ENCODE results near the gene ERC2.
"Not testable (repeated sequence)": the region's sequence is repeated elsewhere in the genome, so short reads cannot be mapped to it uniquely, and the experiment has no call there.

The ERC2 gene

DNA sequence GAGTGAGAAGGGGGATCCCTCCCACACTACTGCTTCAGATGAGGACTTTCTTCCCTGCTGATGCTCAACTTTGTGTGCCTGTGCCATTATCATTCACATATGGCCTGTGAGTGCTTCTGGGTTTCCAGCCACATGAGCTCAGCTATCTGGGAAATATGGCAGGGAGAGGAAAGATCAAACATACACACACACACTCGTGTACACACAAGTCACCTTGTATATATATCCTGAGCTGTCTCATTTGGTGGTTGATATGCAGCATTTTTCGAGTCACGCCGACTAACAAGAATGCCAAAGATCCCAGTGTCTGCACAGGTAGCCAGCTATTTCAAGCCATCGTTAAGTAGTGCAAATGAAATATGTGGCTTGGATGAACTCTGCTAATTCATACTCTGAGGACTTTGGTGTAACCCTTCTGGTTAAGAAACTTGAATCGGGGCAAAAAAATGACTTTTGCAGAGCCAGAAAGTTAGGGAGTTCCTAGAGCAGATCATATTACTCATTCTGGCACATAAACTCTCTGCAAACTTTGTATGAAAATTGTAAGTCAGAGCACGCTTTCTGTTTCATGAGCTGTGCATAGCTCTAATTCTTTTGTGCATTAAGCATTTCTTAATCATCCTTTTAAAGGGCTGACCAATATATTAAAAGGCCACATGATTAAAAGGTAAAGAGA lies 956.2 kb downstream of the ERC2 start:
- H3K36me3 ChIP-seq (ENCODE audit: control insufficient read depth, insufficient read depth, low read length), result no peaks in the 10 kb centered on the region
- no peak overlapping the region for H3K4me3 ChIP-seq (ENCODE audit: low read length)
- no peak overlapping the region for H3K9ac ChIP-seq (ENCODE audit: low read length)

DNA sequence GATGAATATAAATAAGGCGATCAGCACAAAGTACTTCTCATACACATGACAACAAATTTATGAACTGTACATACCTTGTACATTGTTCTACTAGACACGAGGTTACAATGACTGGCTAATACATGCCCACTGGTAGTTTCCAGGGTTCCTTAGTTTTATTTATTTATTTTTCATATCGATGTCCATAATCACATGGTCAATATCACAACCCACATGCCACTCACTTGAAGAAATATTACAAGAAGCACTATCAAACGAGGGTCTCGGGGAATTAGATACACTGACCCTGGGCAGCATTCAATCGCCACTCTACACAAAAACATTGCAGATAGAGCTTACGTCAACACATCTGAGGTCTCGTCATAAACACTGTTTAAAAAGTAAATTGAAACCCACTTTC lies 959.9 kb downstream of the ERC2 start:
- no peak overlapping the region for H3K4me3 ChIP-seq (ENCODE audit: low read length)
- H3K27me3 ChIP-seq (ENCODE audit: control insufficient read depth, insufficient read depth, low read length), result no peaks in the 10 kb centered on the region
- no peak overlapping the region for H3K27ac ChIP-seq (ENCODE audit: low read depth, low read length)
- H3K36me3 ChIP-seq (ENCODE audit: control insufficient read depth, insufficient read depth, low read length), result no peaks in the 10 kb centered on the region
- H3K9ac ChIP-seq (ENCODE audit: low read length), result no peak overlapping the region
- H3K4me1 ChIP-seq (ENCODE audit: control insufficient read depth, insufficient read depth, low read length), result peaks cover 5% of the 10 kb centered on the region

More for the DNA sequence above, 956.2 kb downstream of the ERC2 start:
- Histone ChIP-seq H3K27me3 (ENCODE audit: control insufficient read depth, insufficient read depth, low read length) (no peaks in the 10 kb centered on the region), H3K4me1 (ENCODE audit: control insufficient read depth, insufficient read depth, low read length) (peaks cover 5% of the 10 kb centered on the region), H3K27ac (ENCODE audit: low read depth, low read length) (no peak overlapping the region)

GRCh38 chr3:55507808-55508207 lies 960.5 kb downstream of the ERC2 start:
- H3K36me3 ChIP-seq (ENCODE audit: control insufficient read depth, insufficient read depth, low read length), result no peaks in the 10 kb centered on the region
- H3K4me1 ChIP-seq (ENCODE audit: control insufficient read depth, insufficient read depth, low read length), result peaks cover 5% of the 10 kb centered on the region
- H3K4me3 ChIP-seq (ENCODE audit: low read length), result no peak overlapping the region
- H3K27ac ChIP-seq (ENCODE audit: low read depth, low read length), result no peak overlapping the region
- no peak overlapping the region for H3K9ac ChIP-seq (ENCODE audit: low read length)
- H3K27me3 ChIP-seq (ENCODE audit: control insufficient read depth, insufficient read depth, low read length), result no peaks in the 10 kb centered on the region

- no peaks in the 10 kb centered on the region for H3K27me3 ChIP-seq (ENCODE audit: control insufficient read depth, insufficient read depth, low read length)
- no peaks in the 10 kb centered on the region for H3K4me1 ChIP-seq (ENCODE audit: control insufficient read depth, insufficient read depth, low read length)
- no peak overlapping the region for H3K27ac ChIP-seq (ENCODE audit: low read depth, low read length)
- no peak overlapping the region for H3K4me3 ChIP-seq (ENCODE audit: low read length)
- H3K9ac ChIP-seq (ENCODE audit: low read length), result no peak overlapping the region
- no peaks in the 10 kb centered on the region for H3K36me3 ChIP-seq (ENCODE audit: control insufficient read depth, insufficient read depth, low read length)
Measured at GRCh38 chr3:55505776-55506175, 962.5 kb downstream of the ERC2 start.

DNA sequence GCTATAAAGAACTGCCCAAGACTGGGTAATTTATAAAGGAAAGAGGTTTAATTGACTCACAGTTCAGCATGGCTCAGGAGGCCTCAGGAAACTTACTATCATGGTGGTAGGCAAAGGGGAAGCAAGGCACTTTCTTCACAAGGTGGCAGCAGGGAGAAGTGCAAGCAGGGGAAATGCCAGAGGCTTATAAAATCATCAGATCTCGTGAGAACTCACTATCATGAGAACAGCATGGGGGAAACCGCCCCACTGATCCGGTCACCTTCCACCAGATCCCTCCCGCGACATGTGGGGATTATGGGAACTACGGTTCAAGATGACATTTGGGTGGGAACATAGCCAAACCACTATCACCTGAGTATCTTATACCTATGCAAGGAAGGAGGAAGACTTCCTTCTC lies 963.2 kb downstream of the ERC2 start:
- not testable (repeated sequence) for H3K4me3 ChIP-seq (ENCODE audit: low read length); H3K9ac ChIP-seq (ENCODE audit: low read length); H3K27ac ChIP-seq (ENCODE audit: low read depth, low read length); H3K27me3 ChIP-seq (ENCODE audit: control insufficient read depth, insufficient read depth, low read length); H3K36me3 ChIP-seq (ENCODE audit: control insufficient read depth, insufficient read depth, low read length); H3K4me1 ChIP-seq (ENCODE audit: control insufficient read depth, insufficient read depth, low read length)

- H3K27ac ChIP-seq (ENCODE audit: low read depth, low read length), result no peak overlapping the region
- no peaks in the 10 kb centered on the region for H3K4me1 ChIP-seq (ENCODE audit: control insufficient read depth, insufficient read depth, low read length)
- no peak overlapping the region for H3K9ac ChIP-seq (ENCODE audit: low read length)
- no peaks in the 10 kb centered on the region for H3K36me3 ChIP-seq (ENCODE audit: control insufficient read depth, insufficient read depth, low read length)
- no peaks in the 10 kb centered on the region for H3K27me3 ChIP-seq (ENCODE audit: control insufficient read depth, insufficient read depth, low read length)
- no peak overlapping the region for H3K4me3 ChIP-seq (ENCODE audit: low read length)
Measured at GRCh38 chr3:55501905-55502304, 966.4 kb downstream of the ERC2 start.

DNA sequence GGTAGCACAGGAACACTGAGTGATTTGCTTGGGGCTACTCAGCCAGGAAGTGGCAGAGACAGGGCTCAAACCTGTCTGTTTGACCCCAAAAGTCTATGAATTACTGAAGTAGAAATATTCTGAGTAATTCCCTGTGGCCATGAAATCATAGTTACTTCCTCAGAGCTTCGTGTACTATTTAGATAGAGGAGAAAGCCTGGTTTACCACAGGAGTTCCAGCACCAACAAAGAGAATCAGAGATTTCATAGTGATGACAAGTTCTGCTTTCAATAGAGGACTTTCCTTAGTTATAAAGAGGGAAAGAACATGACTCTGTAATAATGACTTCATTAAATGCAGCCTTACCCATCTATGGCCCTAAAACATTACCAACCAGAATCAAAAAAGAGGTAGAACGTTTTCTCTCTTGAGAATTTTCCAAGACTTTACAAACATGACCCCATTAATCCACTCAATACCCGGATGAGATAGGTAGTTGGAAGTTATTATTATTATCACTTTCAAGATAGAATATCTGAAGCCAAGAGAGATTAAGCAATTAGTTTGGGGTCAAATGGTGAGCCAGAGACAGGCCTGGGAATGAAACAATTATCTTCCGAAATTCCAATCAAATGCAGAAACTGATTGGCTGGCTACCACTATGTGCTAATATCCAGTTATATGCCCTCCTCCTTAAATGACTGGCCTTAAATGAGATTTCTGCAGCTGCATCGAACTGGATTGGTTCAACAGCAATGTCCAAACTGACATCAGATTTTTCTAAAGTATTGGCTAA lies 967.5 kb downstream of the ERC2 start:
- Histone ChIP-seq H3K4me3 (ENCODE audit: low read length) (no peak overlapping the region), H3K4me1 (ENCODE audit: control insufficient read depth, insufficient read depth, low read length) (no peaks in the 10 kb centered on the region), H3K36me3 (ENCODE audit: control insufficient read depth, insufficient read depth, low read length) (no peaks in the 10 kb centered on the region), H3K27ac (ENCODE audit: low read depth, low read length) (no peak overlapping the region), H3K27me3 (ENCODE audit: control insufficient read depth, insufficient read depth, low read length) (no peaks in the 10 kb centered on the region), H3K9ac (ENCODE audit: low read length) (no peak overlapping the region)

GRCh38 chr3:55498520-55498919 lies 969.7 kb downstream of the ERC2 start:
- Histone ChIP-seq H3K4me3 (ENCODE audit: low read length) (no peak overlapping the region), H3K36me3 (ENCODE audit: control insufficient read depth, insufficient read depth, low read length) (no peaks in the 10 kb centered on the region), H3K9ac (ENCODE audit: low read length) (no peak overlapping the region), H3K27me3 (ENCODE audit: control insufficient read depth, insufficient read depth, low read length) (no peaks in the 10 kb centered on the region), H3K27ac (ENCODE audit: low read depth, low read length) (no peak overlapping the region), H3K4me1 (ENCODE audit: control insufficient read depth, insufficient read depth, low read length) (no peaks in the 10 kb centered on the region)

GRCh38 chr3:55497250-55497649 lies 971.0 kb downstream of the ERC2 start:
- no peak overlapping the region for H3K27ac ChIP-seq (ENCODE audit: low read depth, low read length)
- H3K4me1 ChIP-seq (ENCODE audit: control insufficient read depth, insufficient read depth, low read length), result no peaks in the 10 kb centered on the region
- no peak overlapping the region for H3K4me3 ChIP-seq (ENCODE audit: low read length)
- H3K36me3 ChIP-seq (ENCODE audit: control insufficient read depth, insufficient read depth, low read length), result no peaks in the 10 kb centered on the region
- no peaks in the 10 kb centered on the region for H3K27me3 ChIP-seq (ENCODE audit: control insufficient read depth, insufficient read depth, low read length)
- no peak overlapping the region for H3K9ac ChIP-seq (ENCODE audit: low read length)

DNA sequence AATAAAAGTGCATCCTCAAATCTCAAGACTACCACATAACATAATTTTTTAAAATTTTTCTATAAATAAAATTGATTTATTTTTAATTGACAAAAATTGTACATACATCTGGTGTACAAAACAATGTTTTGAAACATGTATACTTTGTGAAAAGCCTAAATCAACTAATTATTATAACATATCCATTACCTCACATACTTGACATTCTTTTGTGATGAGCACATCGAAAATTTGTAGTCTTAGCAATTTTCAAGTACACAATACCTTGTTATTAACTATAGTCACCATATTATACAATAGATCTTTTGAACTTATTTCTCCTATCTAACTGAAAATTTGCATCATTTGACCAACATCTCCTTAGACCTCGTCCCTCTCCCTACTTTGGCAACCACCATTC lies 973.3 kb downstream of the ERC2 start:
- Histone ChIP-seq H3K27ac (ENCODE audit: low read depth, low read length) (no peak overlapping the region), H3K9ac (ENCODE audit: low read length) (no peak overlapping the region), H3K27me3 (ENCODE audit: control insufficient read depth, insufficient read depth, low read length) (no peaks in the 10 kb centered on the region), H3K4me3 (ENCODE audit: low read length) (no peak overlapping the region), H3K4me1 (ENCODE audit: control insufficient read depth, insufficient read depth, low read length) (no peaks in the 10 kb centered on the region), H3K36me3 (ENCODE audit: control insufficient read depth, insufficient read depth, low read length) (no peaks in the 10 kb centered on the region)

DNA sequence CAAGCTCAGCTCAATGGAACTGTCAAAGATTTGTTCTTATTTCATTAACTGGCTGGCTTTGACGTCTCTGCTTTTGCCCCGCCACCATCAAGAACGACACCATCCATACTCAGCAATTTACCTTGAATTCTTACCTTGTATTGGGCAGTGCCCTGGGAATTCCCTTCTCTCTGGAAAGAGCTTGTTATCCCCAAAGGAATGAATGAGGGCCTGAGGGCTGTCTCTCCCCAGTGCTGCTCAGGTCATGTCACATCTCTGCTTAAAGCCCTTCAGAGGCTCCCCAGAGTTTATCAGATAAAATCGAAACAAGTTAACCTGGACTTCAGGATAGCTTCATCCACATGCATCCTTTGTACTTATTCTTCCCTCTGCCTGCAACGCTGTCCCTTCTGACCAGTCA lies 975.3 kb downstream of the ERC2 start:
- H3K36me3 ChIP-seq (ENCODE audit: control insufficient read depth, insufficient read depth, low read length), result no peaks in the 10 kb centered on the region
- peaks cover 10% of the 10 kb centered on the region for H3K27me3 ChIP-seq (ENCODE audit: control insufficient read depth, insufficient read depth, low read length)
- no peak overlapping the region for H3K27ac ChIP-seq (ENCODE audit: low read depth, low read length)
- H3K9ac ChIP-seq (ENCODE audit: low read length), result no peak overlapping the region
- H3K4me3 ChIP-seq (ENCODE audit: low read length), result no peak overlapping the region
- H3K4me1 ChIP-seq (ENCODE audit: control insufficient read depth, insufficient read depth, low read length), result peaks cover 3% of the 10 kb centered on the region

DNA sequence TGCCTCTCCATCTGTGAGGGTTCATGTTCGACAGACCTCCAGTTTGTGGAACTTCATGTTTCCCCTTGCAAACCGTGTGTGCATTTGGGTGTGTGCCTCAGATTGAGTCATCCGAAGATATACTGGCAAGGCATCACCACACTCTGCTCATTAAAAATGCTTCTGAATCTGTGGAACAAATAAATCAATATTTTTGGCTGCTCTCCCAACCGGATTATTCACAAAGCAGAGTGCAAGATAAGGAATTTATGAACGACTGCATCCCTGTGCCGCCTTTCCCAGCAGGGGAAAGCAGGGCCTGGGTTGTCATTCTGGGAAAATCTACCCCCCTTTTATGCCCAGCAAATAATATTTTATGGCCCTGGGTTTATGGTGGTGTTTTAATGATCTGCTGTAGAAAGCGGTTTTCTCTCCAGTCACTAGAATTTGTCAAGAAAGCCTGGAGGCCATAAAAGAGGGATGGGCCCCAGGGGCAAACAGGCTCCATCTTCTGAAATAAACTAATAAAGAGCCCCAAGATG lies 976.9 kb downstream of the ERC2 start:
- Histone ChIP-seq H3K36me3 (ENCODE audit: control insufficient read depth, insufficient read depth, low read length) (no peaks in the 10 kb centered on the region), H3K9ac (ENCODE audit: low read length) (no peak overlapping the region), H3K4me3 (ENCODE audit: low read length) (no peak overlapping the region), H3K4me1 (ENCODE audit: control insufficient read depth, insufficient read depth, low read length) (peaks cover 3% of the 10 kb centered on the region), H3K27me3 (ENCODE audit: control insufficient read depth, insufficient read depth, low read length) (peaks cover 10% of the 10 kb centered on the region), H3K27ac (ENCODE audit: low read depth, low read length) (no peak overlapping the region)
